Endodermal cell (in vitro differentiated cells): ENCODE data around the gene CBFA2T2. TPM values are rescaled to one million over a fixed set of nuclear protein-coding genes. Genes with fewer than 3 reads are reported as not detected.

Source experiments
- DNase-seq: peaks from one replicate; pipeline ENCODE4 v3.0.0-alpha.2; 2017
- H3K27ac ChIP-seq: 2 replicates; pipeline ENCODE4 v1.5.1; 2013; ENCODE audit warnings: mild to moderate bottlenecking, low read depth, low read length, moderate library complexity
- H3K27me3 ChIP-seq: 2 replicates; pipeline ENCODE4 v1.6.1; 2013; ENCODE audit warnings: mild to moderate bottlenecking, low read length, moderate library complexity; ENCODE audit not compliant: insufficient read depth, control insufficient read depth, poor library complexity, severe bottlenecking
- H3K36me3 ChIP-seq: 2 replicates; pipeline ENCODE4 v1.7.0; 2013; ENCODE audit warnings: mild to moderate bottlenecking, low read length, moderate library complexity; ENCODE audit not compliant: control insufficient read depth, insufficient read depth
- H3K4me1 ChIP-seq: one replicate; pipeline ENCODE4 v1.7.0; 2013; ENCODE audit warnings: low read length; ENCODE audit not compliant: control insufficient read depth, insufficient read depth
- H3K4me3 ChIP-seq: 2 replicates; pipeline ENCODE4 v1.5.1; 2013; ENCODE audit warnings: mild to moderate bottlenecking, low read length, moderate library complexity
- H3K9ac ChIP-seq: 2 replicates; pipeline ENCODE4 v1.6.1; 2013; ENCODE audit warnings: mild to moderate bottlenecking, low read length, moderate library complexity; ENCODE audit not compliant: poor library complexity, severe bottlenecking; ENCODE audit errors: extremely low read depth
- H3K9me3 ChIP-seq: 2 replicates; pipeline ENCODE4 v1.6.1; 2013; ENCODE audit warnings: mild to moderate bottlenecking, low read length, moderate library complexity; ENCODE audit not compliant: control insufficient read depth
- H3K27ac Mint-ChIP-seq: 2 replicates; pipeline ENCODE4 v1.8.0; 2020; ENCODE audit warnings: mixed read lengths
- H3K27me3 Mint-ChIP-seq: 2 replicates; pipeline ENCODE4 v1.8.0; 2021; ENCODE audit warnings: mild to moderate bottlenecking, mixed read lengths; ENCODE audit not compliant: insufficient read depth
- H3K36me3 Mint-ChIP-seq: 2 replicates; pipeline ENCODE4 v1.8.0; 2020; ENCODE audit warnings: low read depth, mixed read lengths
- H3K4me1 Mint-ChIP-seq: 2 replicates; pipeline ENCODE4 v1.8.0; 2020; ENCODE audit warnings: mixed read lengths
- H3K4me3 Mint-ChIP-seq: 2 replicates; pipeline ENCODE4 v1.8.0; 2020; ENCODE audit warnings: mild to moderate bottlenecking, moderate library complexity, mixed read lengths
- H3K9me3 Mint-ChIP-seq: 2 replicates; pipeline ENCODE4 v1.8.0; 2020; ENCODE audit warnings: mild to moderate bottlenecking, mixed read lengths
- WGBS, 2 experiments: methylation state at CpG; one replicate each; pipeline versions ENCODE4 v1.1.5 to v1.1.7; 2013; ENCODE audit warnings: missing lambda C conversion rate in 2 of 2, mixed read lengths in 1 of 2; ENCODE audit not compliant: insufficient coverage in 1 of 2, insufficient read length in 1 of 2; 5-methylcytosine and 5-hydroxymethylcytosine counted together
- total RNA-seq, 2 donors: library from RNA; stranded (reverse); fragmentation: NEBNext Ultra II Directional in 1 of 2; extraction: Animal tissue kit (Norgen Biotek cat#: 25700) in 1 of 2; gene quantifications; 2 replicates in 1 of 2; 3 replicates in 1 of 2; pipeline ENCODE4 v1.2.1, GENCODE V29; 2021
- TF ChIP-seq, protein P1 (sequence below): fragments of 200-600 bp; sonication (generic); conservative IDR thresholded peaks from 2 replicates; pipeline ENCODE4 v1.5.0; 2021; ENCODE audit warnings: antibody characterized with exemption, mild to moderate bottlenecking

The CBFA2T2 gene
- total RNA-seq, 2 donors from 2014 or later, result 26.8 to 32.7 TPM

DNA sequence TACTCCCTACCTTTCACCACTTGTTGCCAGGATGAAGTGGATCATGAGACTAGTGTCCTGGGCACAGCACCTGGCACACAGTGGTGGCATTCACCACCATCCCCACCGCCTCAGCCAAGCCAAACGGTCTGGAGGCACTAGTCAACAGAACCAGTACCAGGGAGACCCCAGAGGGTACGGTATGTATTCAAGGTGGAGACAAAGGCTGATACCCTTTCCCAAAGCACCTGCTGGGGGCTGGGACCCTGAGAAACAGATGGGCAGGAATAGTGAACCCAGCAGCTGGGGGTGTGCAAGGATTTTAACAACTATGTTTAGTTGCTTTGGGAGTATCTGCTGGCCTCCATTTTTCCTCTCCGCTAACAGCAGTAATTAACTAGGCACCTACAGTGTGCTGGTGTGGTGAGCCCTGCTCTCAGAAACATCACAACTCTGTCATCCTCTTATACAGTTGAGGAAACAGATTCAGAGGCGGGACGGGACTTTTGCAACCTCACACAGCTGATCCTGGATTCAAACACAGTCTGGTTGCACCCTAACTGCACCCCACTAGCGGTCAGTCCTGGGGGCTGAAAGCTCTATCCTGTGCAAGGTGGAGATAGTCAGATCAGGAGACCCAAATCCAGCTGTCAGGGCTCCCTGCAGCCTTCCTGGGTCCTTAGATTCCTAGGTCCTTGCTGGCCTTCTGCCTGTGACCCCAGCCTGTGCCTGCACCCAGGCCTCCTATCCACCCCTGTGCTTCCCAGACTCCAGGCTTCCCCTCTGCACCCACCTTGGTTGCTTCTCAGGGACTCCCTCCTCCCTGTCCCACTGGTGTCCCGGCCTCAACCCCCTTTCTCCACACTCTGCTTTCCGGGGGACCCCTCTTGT is 47.5 kb upstream of the CBFA2T2 start:
- Histone ChIP-seq H3K4me1 (no peaks in the 10 kb centered on the region), H3K36me3 (no peaks in the 10 kb centered on the region), H3K4me3 (peak overlapping the region; percentile 67), H3K27ac (no peak overlapping the region), H3K9ac (no peak overlapping the region), H3K9me3 (no peaks in the 10 kb centered on the region), H3K27me3 (peaks cover 18% of the 10 kb centered on the region)
- Mint-ChIP-seq H3K27ac (no peak overlapping the region), H3K9me3 (peaks cover 4% of the 10 kb centered on the region), H3K27me3 (peaks cover 31% of the 10 kb centered on the region), H3K36me3 (no peaks in the 10 kb centered on the region), H3K4me1 (peaks cover 22% of the 10 kb centered on the region), H3K4me3 (peak overlapping the region; percentile 68)
- no peak for DNase-seq
- TF ChIP-seq, protein P1, sequence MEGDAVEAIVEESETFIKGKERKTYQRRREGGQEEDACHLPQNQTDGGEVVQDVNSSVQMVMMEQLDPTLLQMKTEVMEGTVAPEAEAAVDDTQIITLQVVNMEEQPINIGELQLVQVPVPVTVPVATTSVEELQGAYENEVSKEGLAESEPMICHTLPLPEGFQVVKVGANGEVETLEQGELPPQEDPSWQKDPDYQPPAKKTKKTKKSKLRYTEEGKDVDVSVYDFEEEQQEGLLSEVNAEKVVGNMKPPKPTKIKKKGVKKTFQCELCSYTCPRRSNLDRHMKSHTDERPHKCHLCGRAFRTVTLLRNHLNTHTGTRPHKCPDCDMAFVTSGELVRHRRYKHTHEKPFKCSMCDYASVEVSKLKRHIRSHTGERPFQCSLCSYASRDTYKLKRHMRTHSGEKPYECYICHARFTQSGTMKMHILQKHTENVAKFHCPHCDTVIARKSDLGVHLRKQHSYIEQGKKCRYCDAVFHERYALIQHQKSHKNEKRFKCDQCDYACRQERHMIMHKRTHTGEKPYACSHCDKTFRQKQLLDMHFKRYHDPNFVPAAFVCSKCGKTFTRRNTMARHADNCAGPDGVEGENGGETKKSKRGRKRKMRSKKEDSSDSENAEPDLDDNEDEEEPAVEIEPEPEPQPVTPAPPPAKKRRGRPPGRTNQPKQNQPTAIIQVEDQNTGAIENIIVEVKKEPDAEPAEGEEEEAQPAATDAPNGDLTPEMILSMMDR, result no peak
- WGBS, 2 experiments, result 83 to 88% methylated on average over 9 of the region's 9 CpGs

DNA sequence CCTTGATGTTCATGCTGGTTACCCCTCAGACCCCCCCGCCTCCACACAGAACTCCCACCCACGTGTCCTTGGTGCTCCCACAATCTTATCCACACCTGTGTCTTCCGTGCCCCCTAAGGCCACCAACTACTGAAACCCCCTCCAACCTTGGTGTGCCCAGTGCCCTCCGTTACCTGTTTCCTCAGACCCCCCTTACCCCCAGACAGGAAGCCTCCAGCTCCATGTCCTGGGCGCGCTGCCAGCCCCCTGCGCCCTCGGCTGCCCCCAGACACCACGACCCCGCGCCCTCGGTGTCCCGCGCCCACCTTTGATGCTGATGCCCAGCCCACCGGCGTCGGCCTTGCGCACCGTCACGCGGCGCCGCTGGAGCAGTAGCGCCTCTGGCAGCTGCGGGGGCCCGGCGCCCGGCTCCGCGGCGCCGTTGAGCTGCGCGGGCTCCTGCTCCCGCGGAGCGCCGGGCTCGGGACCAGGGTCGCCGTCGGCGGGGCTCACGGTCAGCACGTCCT is 46.8 kb upstream of the CBFA2T2 start:
- Histone ChIP-seq H3K27me3 (peaks cover 18% of the 10 kb centered on the region), H3K9me3 (no peaks in the 10 kb centered on the region), H3K27ac (no peak overlapping the region), H3K4me3 (peak overlapping the region; percentile 67), H3K36me3 (no peaks in the 10 kb centered on the region), H3K4me1 (no peaks in the 10 kb centered on the region), H3K9ac (no peak overlapping the region)
- H3K27me3 Mint-ChIP-seq, result peaks cover 31% of the 10 kb centered on the region
- TF ChIP-seq, protein P1, result no peak
- WGBS, 2 experiments, result 4 to 48% methylated on average over 4 to 45 of the region's 45 CpGs
- H3K27ac Mint-ChIP-seq, result peak overlapping the region; percentile 21
- H3K4me1 Mint-ChIP-seq, result peaks cover 22% of the 10 kb centered on the region
- H3K9me3 Mint-ChIP-seq, result peaks cover 4% of the 10 kb centered on the region
- H3K36me3 Mint-ChIP-seq, result no peaks in the 10 kb centered on the region
- DNase-seq, result no peak
- peak overlapping the region; percentile 68 for H3K4me3 Mint-ChIP-seq

GRCh38 chr20:33443512-33444239 is 46.2 kb upstream of the CBFA2T2 start, which contains the start of gene SNTA1:
Gene SNTA1 (minus strand): TSS chr20:33443763. CDS start chr20:33443620, 143 bp downstream.
- Histone ChIP-seq H3K4me3 (peak within 1 kb of the TSS; percentile 79), H3K9ac (peak within 1 kb of the TSS; percentile 20), H3K36me3 (no peaks in the 10 kb centered on the region), H3K27me3 (peaks cover 18% of the 10 kb centered on the region), H3K4me1 (no peaks in the 10 kb centered on the region), H3K27ac (no peak within 1 kb of the TSS), H3K9me3 (no peaks in the 10 kb centered on the region)
- DNase-seq, result peak; percentile 99
- H3K27ac Mint-ChIP-seq, result peak within 1 kb of the TSS; percentile 90
- H3K4me1 Mint-ChIP-seq, result peaks cover 22% of the 10 kb centered on the region
- no peaks in the 10 kb centered on the region for H3K36me3 Mint-ChIP-seq
- peaks cover 9% of the 10 kb centered on the region for H3K9me3 Mint-ChIP-seq
- 0% methylated on average over 28 to 75 of the region's 75 CpGs for WGBS, 2 experiments
- peaks cover 31% of the 10 kb centered on the region for H3K27me3 Mint-ChIP-seq
- peak within 1 kb of the TSS; percentile 68 for H3K4me3 Mint-ChIP-seq
- TF ChIP-seq, protein P1, result no peak
